Muscle layer of duodenum (tissue), 2 donors: ENCODE results near the gene CASP8.
A peak's percentile ranks its signal among the peaks of the same experiment; 100 is the strongest.

ENCODE experiments used
- H3K27ac ChIP-seq: one replicate; pipeline ENCODE4 v1.7.0; 2013; ENCODE audit warnings: mild to moderate bottlenecking, low read length
- H3K27me3 ChIP-seq: one replicate; pipeline ENCODE4 v1.7.0; 2013; ENCODE audit warnings: low read depth, mild to moderate bottlenecking, control low read depth, low read length
- H3K36me3 ChIP-seq, 2 donors: one replicate each; pipeline ENCODE4 v1.7.0; 2013; ENCODE audit warnings: low read length in 2 of 2, control low read depth in 1 of 2, mild to moderate bottlenecking in 1 of 2; ENCODE audit not compliant: insufficient read depth in 2 of 2, control insufficient read depth in 1 of 2
- H3K4me1 ChIP-seq, 2 donors: one replicate each; pipeline ENCODE4 v1.7.0; 2013; ENCODE audit warnings: low read length in 2 of 2, mild to moderate bottlenecking in 2 of 2, control low read depth in 1 of 2, moderate library complexity in 1 of 2; ENCODE audit not compliant: insufficient read depth in 2 of 2, control insufficient read depth in 1 of 2
- H3K4me3 ChIP-seq, 2 donors: one replicate each; pipeline ENCODE4 v1.7.0; 2013; ENCODE audit warnings: low read length in 2 of 2, low read depth in 1 of 2, mild to moderate bottlenecking in 1 of 2
- H3K9me3 ChIP-seq, 2 donors: one replicate each; pipeline ENCODE4 v1.7.0; 2013; ENCODE audit warnings: low read length in 2 of 2, control low read depth in 1 of 2, mild to moderate bottlenecking in 1 of 2; ENCODE audit not compliant: control insufficient read depth in 1 of 2
- donor health status: healthy.

CASP8 gene

GRCh38 chr2:201319511-201319910 is 59.2 kb downstream of the CASP8 start:
- H3K36me3 ChIP-seq: peaks cover 0 to 4% of the 10 kb centered on the region in 2 donors
- H3K4me1 ChIP-seq: no peaks in the 10 kb centered on the region
- H3K27me3 ChIP-seq: no peaks in the 10 kb centered on the region
- no peak overlapping the region for H3K4me3 ChIP-seq
- peaks cover 3 to 9% of the 10 kb centered on the region in 2 donors for H3K9me3 ChIP-seq
- H3K27ac ChIP-seq: no peak overlapping the region

- Histone ChIP-seq H3K27me3 (no peaks in the 10 kb centered on the region), H3K36me3 (peaks cover 0 to 4% of the 10 kb centered on the region in 2 donors), H3K4me1 (no peaks in the 10 kb centered on the region), H3K27ac (no peak overlapping the region), H3K9me3 (peaks cover 3 to 12% of the 10 kb centered on the region in 2 donors), H3K4me3 (no peak overlapping the region)
Observed at GRCh38 chr2:201320257-201320656, 59.9 kb downstream of the CASP8 start.

GRCh38 chr2:201320701-201321100 is 60.4 kb downstream of the CASP8 start:
- Histone ChIP-seq H3K4me1 (no peaks in the 10 kb centered on the region), H3K27ac (no peak overlapping the region), H3K9me3 (peaks cover 3 to 12% of the 10 kb centered on the region in 2 donors), H3K36me3 (peaks cover 0 to 4% of the 10 kb centered on the region in 2 donors), H3K4me3 (no peak overlapping the region), H3K27me3 (no peaks in the 10 kb centered on the region)

- Histone ChIP-seq H3K9me3 (peaks cover 3 to 19% of the 10 kb centered on the region in 2 donors), H3K4me1 (no peaks in the 10 kb centered on the region), H3K27me3 (no peaks in the 10 kb centered on the region), H3K4me3 (peak overlapping the region in 1 of 2 donors; percentile 33), H3K36me3 (peaks cover 0 to 4% of the 10 kb centered on the region in 2 donors), H3K27ac (no peak overlapping the region)
Observed at GRCh38 chr2:201322772-201323171, 62.4 kb downstream of the CASP8 start.

- Histone ChIP-seq H3K9me3 (peaks cover 0 to 17% of the 10 kb centered on the region in 2 donors), H3K36me3 (peaks cover 0 to 4% of the 10 kb centered on the region in 2 donors), H3K27ac (no peak overlapping the region)
Observed at GRCh38 chr2:201327678-201328077, 67.3 kb downstream of the CASP8 start.

GRCh38 chr2:201329409-201329808 is 69.1 kb downstream of the CASP8 start:
- Histone ChIP-seq H3K9me3 (peaks cover 0 to 11% of the 10 kb centered on the region in 2 donors), H3K27ac (no peak overlapping the region), H3K4me3 (no peak overlapping the region), H3K36me3 (no peaks in the 10 kb centered on the region), H3K4me1 (no peaks in the 10 kb centered on the region), H3K27me3 (no peaks in the 10 kb centered on the region)

More at GRCh38 chr2:201327678-201328077, 67.3 kb downstream of the CASP8 start:
- Histone ChIP-seq H3K4me1 (no peaks in the 10 kb centered on the region), H3K4me3 (no peak overlapping the region), H3K27me3 (no peaks in the 10 kb centered on the region)
